HEK293 (cell line): ENCODE results near the gene NUP54.

ENCODE experiments used
- CTCF ChIA-PET: fragments of 350-600 bp; formaldehyde crosslinking; extraction: SDS; loops from one replicate; lab custom pipeline; 2021; ENCODE audit warnings: antibody characterized with exemption; lab: Yijun Ruan, JAX
- POLR2A ChIA-PET: fragments of 300-600 bp; formaldehyde crosslinking; extraction: SDS; loops from one replicate; lab custom pipeline; 2020; ENCODE audit warnings: antibody characterized with exemption, inconsistent platforms; lab: Yijun Ruan, JAX
- H3K27ac ChIP-seq: fragments of 200-500 bp; sonication (Bioruptor generic); 2 replicates; pipeline ENCODE4 v1.5.1; 2014; ENCODE audit warnings: low read depth, low read length, control low read depth, inconsistent platforms; ENCODE audit errors: extremely low read depth
- H3K36me3 ChIP-seq, 2 experiments: fragments of 200-500 bp in 1 of 2; sonication (Bioruptor generic) in 1 of 2; 1 replicate in 1 of 2; 2 replicates in 1 of 2; pipeline ENCODE4 v1.5.1; 2014 to 2017; ENCODE audit warnings: inconsistent platforms in 2 of 2, low read length in 2 of 2; ENCODE audit not compliant: control insufficient read depth in 2 of 2, insufficient read depth in 1 of 2
- H3K4me1 ChIP-seq: fragments of 200-500 bp; sonication (Bioruptor generic); 2 replicates; pipeline ENCODE4 v1.5.1; 2014; ENCODE audit warnings: mild to moderate bottlenecking, low read length, inconsistent platforms; ENCODE audit not compliant: control insufficient read depth, insufficient read depth
- H3K4me3 ChIP-seq: 2 replicates; pipeline ENCODE4 v1.5.1; 2011; ENCODE audit warnings: low read depth, mild to moderate bottlenecking, control low read depth, low read length, moderate library complexity
- H3K9me3 ChIP-seq: fragments of 200-500 bp; sonication (Bioruptor generic); 2 replicates; pipeline ENCODE4 v1.5.1; 2014; ENCODE audit warnings: low read depth, low read length, inconsistent platforms; ENCODE audit not compliant: control insufficient read depth, insufficient read depth
- CTCF ChIP-seq: fragments of 450-650 bp; formaldehyde crosslinking; IDR thresholded peaks from 2 replicates; pipeline ENCODE4 v1.5.1; 2016; ENCODE audit warnings: missing biosample characterization, missing genetic modification characterization
- INSM2 ChIP-seq: fragments of 450-650 bp; formaldehyde crosslinking; IDR thresholded peaks from 2 replicates; pipeline ENCODE4 v1.5.1; 2016; ENCODE audit warnings: missing biosample characterization, missing genetic modification characterization
- MYNN ChIP-seq: fragments of 450-650 bp; formaldehyde crosslinking; IDR thresholded peaks from 2 replicates; pipeline ENCODE4 v1.5.1; 2016; ENCODE audit warnings: missing biosample characterization, missing genetic modification characterization, borderline replicate concordance
- SALL2 ChIP-seq: fragments of 450-650 bp; formaldehyde crosslinking; IDR thresholded peaks from 2 replicates; pipeline ENCODE4 v1.5.0; 2017; ENCODE audit warnings: missing biosample characterization, mild to moderate bottlenecking, missing genetic modification characterization, borderline replicate concordance
- ZBTB21 ChIP-seq: fragments of 450-650 bp; formaldehyde crosslinking; IDR thresholded peaks from 2 replicates; pipeline ENCODE4 v1.5.1; 2017; ENCODE audit warnings: missing biosample characterization, missing genetic modification characterization
- ZBTB6 ChIP-seq: fragments of 450-650 bp; formaldehyde crosslinking; IDR thresholded peaks from 2 replicates; pipeline ENCODE4 v1.5.1; 2017; ENCODE audit warnings: missing biosample characterization, missing genetic modification characterization
- ZIC2 ChIP-seq: fragments of 450-650 bp; formaldehyde crosslinking; IDR thresholded peaks from 2 replicates; pipeline ENCODE4 v1.5.1; 2016; ENCODE audit warnings: missing biosample characterization, missing genetic modification characterization
- ZNF121 ChIP-seq: fragments of 450-650 bp; formaldehyde crosslinking; IDR thresholded peaks from 2 replicates; pipeline ENCODE4 v1.5.1; 2016; ENCODE audit warnings: missing biosample characterization, missing genetic modification characterization
- ZNF184 ChIP-seq: fragments of 450-650 bp; IDR thresholded peaks from 2 replicates; pipeline ENCODE4 v1.5.1; 2018; ENCODE audit warnings: missing biosample characterization, mild to moderate bottlenecking, missing genetic modification characterization
- ZNF350 ChIP-seq: fragments of 450-650 bp; formaldehyde crosslinking; IDR thresholded peaks from 2 replicates; pipeline ENCODE4 v1.5.0; 2017; ENCODE audit warnings: missing biosample characterization, mild to moderate bottlenecking, missing genetic modification characterization
- ZNF416 ChIP-seq: fragments of 450-650 bp; formaldehyde crosslinking; IDR thresholded peaks from 2 replicates; pipeline ENCODE4 v1.5.1; 2016; ENCODE audit warnings: missing biosample characterization, missing genetic modification characterization
- ZNF423 ChIP-seq: fragments of 450-650 bp; formaldehyde crosslinking; IDR thresholded peaks from 2 replicates; pipeline ENCODE4 v1.5.1; 2016; ENCODE audit warnings: missing biosample characterization, missing genetic modification characterization
- ZNF426 ChIP-seq: fragments of 450-650 bp; formaldehyde crosslinking; IDR thresholded peaks from 2 replicates; pipeline ENCODE4 v1.5.1; 2017; ENCODE audit warnings: missing biosample characterization, missing genetic modification characterization, mild to moderate bottlenecking, inconsistent platforms, moderate library complexity
- ZNF513 ChIP-seq: fragments of 450-650 bp; IDR thresholded peaks from 2 replicates; pipeline ENCODE4 v1.5.1; 2018; ENCODE audit warnings: missing biosample characterization, missing genetic modification characterization
- ZNF518A ChIP-seq: fragments of 450-650 bp; formaldehyde crosslinking; conservative IDR thresholded peaks from 2 replicates; pipeline ENCODE4 v1.5.1; 2016; ENCODE audit warnings: low read depth, missing biosample characterization, missing genetic modification characterization
- ZNF548 ChIP-seq: fragments of 450-650 bp; formaldehyde crosslinking; IDR thresholded peaks from 2 replicates; pipeline ENCODE4 v1.5.1; 2016; ENCODE audit warnings: missing biosample characterization, missing genetic modification characterization
- ZNF621 ChIP-seq: fragments of 450-650 bp; formaldehyde crosslinking; IDR thresholded peaks from 2 replicates; pipeline ENCODE4 v1.5.1; 2017; ENCODE audit warnings: missing biosample characterization, missing genetic modification characterization
- ZNF654 ChIP-seq: fragments of 450-650 bp; formaldehyde crosslinking; IDR thresholded peaks from 2 replicates; pipeline ENCODE4 v1.5.1; 2016; ENCODE audit warnings: low read depth, missing biosample characterization, missing genetic modification characterization
- ZNF692 ChIP-seq: fragments of 450-650 bp; formaldehyde crosslinking; IDR thresholded peaks from 2 replicates; pipeline ENCODE4 v1.5.1; 2016; ENCODE audit warnings: missing biosample characterization, missing genetic modification characterization
- ZNF768 ChIP-seq: fragments of 450-650 bp; formaldehyde crosslinking; IDR thresholded peaks from 2 replicates; pipeline ENCODE4 v1.5.1; 2018; ENCODE audit warnings: missing biosample characterization, mild to moderate bottlenecking, missing genetic modification characterization
- ZSCAN23 ChIP-seq: fragments of 450-650 bp; formaldehyde crosslinking; IDR thresholded peaks from 2 replicates; pipeline ENCODE4 v1.5.1; 2016; ENCODE audit warnings: missing biosample characterization, missing genetic modification characterization
- ZSCAN4 ChIP-seq: fragments of 450-650 bp; formaldehyde crosslinking; IDR thresholded peaks from 2 replicates; pipeline ENCODE4 v1.5.1; 2017; ENCODE audit warnings: missing biosample characterization, missing genetic modification characterization

Gene NUP54

GRCh38 chr4:76179398-76180318, 31.5 kb upstream of the NUP54 start:
- no peak overlapping the region for H3K27ac ChIP-seq
- H3K4me1 ChIP-seq: no peaks in the 10 kb centered on the region
- H3K9me3 ChIP-seq: no peaks in the 10 kb centered on the region
- ChIA-PET CTCF (interaction anchor here (0.5 to 5.5 kb wide), 43 partner anchors 9 to 1163 kb away, joined by 3 to 119 read pairs (median 4); no protein-coding TSS in a partner anchor), POLR2A (no interaction called here)
- no peak overlapping the region for H3K4me3 ChIP-seq
- peaks cover 0 to 34% of the 10 kb centered on the region in 2 experiments; a peak in 1 of 3 replicates for H3K36me3 ChIP-seq
- TF ChIP-seq ZNF513 (tag by site-specific recombination): no peak
- no peak for TF ChIP-seq ZNF423 (tag by site-specific recombination)
- no peak for TF ChIP-seq ZNF621
- no peak for TF ChIP-seq ZNF518A (tag by site-specific recombination)
- no peak for TF ChIP-seq INSM2 (tag by site-specific recombination)
- no peak for TF ChIP-seq ZNF416 (tag by site-specific recombination)
- TF ChIP-seq ZNF548 (tag by site-specific recombination): no peak
- no peak for TF ChIP-seq MYNN
- no peak for TF ChIP-seq ZBTB21 (tag by site-specific recombination)
- TF ChIP-seq CTCF: peak; percentile 61; the same call in 1 of the 2 replicates
- TF ChIP-seq ZNF426 (tag by site-specific recombination): no peak
- TF ChIP-seq ZBTB6: peak; percentile 35; the same call in 1 of the 2 replicates
- TF ChIP-seq ZNF184 (tag by site-specific recombination): no peak
- TF ChIP-seq ZNF350: no peak
- no peak for TF ChIP-seq ZSCAN23 (tag by site-specific recombination)
- 0 out of 2 replicates have a peak, but pooled peaks have one; percentile 37 for TF ChIP-seq ZNF121 (tag by site-specific recombination)
- no peak for TF ChIP-seq ZNF768 (tag by site-specific recombination)
- no peak for TF ChIP-seq ZSCAN4 (tag by site-specific recombination)
- no peak for TF ChIP-seq ZNF692
- 0 out of 2 replicates have a peak, but pooled peaks have one; percentile 18 for TF ChIP-seq ZIC2 (tag by site-specific recombination)
- peak; percentile 80 for TF ChIP-seq ZNF654 (tag by site-specific recombination)
- TF ChIP-seq SALL2: no peak
